Activated CD8-positive, alpha-beta memory T cell treated with anti-CD3 and anti-CD28 coated beads, Interleukin-2, amount 50 U/mL, for 1 hour (primary cell): ENCODE measurements around the gene RAMP1.

Experiments used
- DNase-seq: peaks from one replicate; pipeline ENCODE4 v3.0.0-alpha.2; 2020; ENCODE audit errors: extremely low read depth

Gene RAMP1

DNA sequence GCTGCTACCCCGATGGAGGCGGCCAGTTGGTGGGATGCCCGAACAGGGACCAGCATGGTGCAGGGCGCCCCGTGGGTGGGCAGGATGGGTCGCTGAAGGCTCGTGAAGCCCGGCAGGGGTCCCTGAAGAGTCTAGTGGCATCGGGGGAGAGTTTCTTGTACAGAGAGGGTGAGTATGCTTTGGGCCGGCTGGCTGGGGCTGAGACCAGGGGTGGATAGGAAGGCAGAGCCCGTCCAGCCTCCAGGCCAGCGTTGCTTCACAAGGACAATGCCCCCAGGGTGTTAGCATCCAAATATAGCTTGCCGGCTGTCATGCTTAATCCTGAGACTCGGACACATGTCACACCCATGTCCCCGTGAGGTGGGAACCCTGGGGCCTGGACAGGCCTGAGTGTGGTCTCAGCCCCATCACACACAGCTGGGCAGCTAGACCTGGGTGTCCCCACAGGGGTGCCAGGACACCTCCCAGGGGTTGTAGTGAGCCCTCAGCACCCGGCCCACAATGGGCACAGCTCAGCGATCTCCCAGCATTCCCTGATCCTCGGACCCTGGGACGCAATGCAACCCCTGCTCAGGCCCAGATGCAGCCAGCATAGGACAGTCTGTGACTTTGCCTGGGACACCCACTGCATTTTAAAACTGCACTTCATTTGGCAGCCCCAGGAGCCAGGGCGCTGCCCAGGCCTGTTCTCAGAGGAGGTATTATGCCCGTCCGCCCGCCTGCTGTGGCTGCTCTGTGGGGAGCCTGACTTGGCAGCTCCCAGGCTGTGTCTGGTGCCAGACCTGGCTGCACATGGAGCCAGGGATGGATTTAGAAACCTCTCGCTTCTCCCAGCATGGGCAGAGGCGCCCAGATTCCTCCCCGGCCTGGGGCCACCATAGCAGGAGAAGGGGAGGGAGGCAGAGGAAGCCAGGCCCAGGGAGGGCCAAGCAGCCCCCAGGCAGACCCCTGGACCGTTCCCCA, 36.4 kb downstream of the RAMP1 start:
- DNase-seq: no peak

GRCh38 chr2:237896507-237896892, 37.1 kb downstream of the RAMP1 start:
- DNase-seq: no peak

DNA sequence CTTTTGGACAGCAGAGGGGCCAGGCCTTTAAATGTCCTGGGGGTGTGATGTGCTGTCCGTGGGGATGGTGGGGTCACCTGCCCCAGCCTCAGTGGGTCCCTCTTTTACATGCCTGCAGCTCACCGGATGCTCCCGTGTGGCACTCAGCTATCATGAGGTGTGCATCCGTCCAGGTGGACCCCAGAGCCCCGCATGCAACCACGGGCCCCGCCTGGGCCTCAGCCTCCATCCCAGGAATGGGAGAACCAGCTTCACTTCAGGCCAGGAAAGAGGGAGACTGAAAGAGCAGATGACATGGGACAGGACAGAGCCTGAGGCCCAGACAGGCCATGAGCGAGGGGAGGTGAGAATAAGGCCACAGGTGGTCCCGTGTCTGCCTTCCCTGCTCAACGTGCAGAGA, 37.5 kb downstream of the RAMP1 start:
- DNase-seq: no peak

DNA sequence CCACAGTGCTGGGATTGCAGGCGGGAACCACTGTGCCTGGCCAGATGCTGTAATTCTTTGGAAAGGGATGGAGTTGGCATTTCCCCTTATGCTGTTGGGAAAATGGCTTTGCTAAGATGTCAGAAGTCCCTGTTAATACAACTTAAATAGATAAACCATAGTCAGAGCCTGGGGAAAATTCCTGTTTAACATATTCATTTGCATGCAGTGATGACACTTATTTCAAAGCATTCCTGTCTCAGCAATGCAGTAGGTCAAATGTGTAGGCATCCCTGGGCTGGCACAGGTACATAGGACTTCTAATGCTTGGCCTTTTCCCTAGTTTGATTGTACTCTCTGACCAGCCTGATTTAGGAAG, 38.6 kb downstream of the RAMP1 start:
- DNase-seq: no peak

GRCh38 chr2:237900891-237901831, 41.7 kb downstream of the RAMP1 start:
- no peak for DNase-seq

DNA sequence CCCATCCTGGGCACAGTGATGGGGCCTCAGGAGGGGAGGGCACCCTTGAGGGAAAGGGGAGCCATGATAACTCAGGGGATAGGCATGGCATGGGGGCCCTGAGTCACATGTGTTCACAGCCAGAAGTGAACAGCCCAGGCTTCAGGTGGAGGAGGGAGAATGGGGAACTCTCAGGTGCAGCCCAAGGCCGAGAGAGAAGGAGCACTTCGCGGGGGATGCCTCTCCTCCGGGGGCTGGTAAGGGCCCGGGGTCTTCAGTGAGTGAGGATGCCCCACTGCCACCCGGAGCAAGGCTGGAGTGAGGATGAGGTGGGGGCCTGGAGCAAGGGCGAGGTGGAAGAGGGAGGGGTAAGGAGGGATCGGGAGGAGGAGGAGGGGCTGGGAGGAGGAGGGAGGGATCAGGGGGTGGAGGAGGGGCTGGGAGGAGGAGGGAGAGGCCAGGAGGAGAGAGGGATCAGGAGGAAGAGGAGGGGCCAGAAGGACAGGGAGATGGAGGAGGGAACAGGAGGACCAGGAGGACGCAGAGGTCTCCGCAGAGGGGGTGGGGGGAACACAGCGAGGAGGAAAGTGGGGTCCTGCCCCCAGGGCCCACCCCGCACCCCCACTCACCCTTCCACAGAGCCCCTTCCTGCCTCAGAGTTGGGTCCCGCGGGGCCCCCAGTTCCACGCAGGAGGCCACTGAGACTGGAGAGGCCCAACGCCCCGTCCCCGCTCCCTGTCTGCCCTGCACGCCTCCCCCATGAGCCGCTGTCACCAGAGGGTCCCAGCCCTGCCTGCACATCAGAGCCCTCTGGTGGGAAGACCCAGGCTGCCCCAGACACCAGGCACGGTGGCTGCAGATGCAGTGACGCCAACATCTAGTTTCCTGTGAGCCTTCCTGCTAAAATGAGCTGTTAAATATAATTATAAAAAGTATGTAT, 42.8 kb downstream of the RAMP1 start:
- no peak for DNase-seq

- no peak for DNase-seq
Observed at GRCh38 chr2:237904831-237905599, 45.6 kb downstream of the RAMP1 start.

DNA sequence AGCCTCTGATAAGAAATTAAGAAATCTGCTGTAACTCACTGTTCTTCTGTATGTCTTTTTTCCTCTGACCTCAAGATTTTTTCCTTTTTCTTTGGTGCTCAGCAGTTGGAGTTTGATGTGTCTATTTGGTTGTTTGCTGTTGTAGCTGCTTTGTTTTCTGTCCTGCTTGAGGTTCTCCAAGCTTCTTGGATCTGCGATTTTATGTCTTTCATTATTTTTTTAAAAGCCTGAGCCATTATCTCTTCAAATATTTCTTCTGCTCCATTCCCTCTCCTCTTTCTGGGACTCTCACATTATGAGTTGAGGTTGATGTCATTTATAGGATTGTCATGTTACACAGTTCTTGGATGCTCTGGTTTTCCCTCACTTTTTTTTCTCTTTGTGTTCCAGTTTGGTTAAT, 47.7 kb downstream of the RAMP1 start:
- no peak for DNase-seq

DNA sequence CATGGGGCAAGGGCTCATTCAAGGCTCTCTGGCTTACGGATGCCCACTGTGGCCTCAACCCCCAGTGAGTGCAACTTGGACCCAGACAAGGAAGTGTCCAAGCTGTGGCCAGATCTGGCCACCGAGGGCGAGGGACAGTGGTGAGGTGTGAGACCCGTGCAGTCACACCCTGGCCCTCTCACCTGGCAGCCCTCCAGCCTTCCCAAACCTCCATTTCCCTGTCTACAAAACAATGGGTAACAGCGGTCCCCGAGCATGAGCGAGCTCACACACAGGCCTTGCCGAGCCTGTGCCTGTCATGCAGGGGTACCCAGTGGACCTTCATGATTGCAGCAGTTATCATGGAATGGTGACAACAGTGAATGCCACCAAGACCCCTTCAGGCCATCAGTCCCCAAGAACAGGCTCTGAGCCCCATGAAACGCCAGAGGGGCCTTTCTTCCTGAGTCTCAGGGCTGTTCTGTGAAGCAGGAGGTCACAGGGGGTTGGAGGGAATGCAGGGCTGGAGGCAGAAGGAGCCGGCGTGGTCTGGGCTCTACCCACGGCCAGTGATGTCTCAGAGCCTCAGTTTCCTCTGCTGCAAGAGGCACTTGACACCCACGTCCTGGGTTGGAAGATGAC, 49.8 kb downstream of the RAMP1 start:
- DNase-seq: no peak

DNA sequence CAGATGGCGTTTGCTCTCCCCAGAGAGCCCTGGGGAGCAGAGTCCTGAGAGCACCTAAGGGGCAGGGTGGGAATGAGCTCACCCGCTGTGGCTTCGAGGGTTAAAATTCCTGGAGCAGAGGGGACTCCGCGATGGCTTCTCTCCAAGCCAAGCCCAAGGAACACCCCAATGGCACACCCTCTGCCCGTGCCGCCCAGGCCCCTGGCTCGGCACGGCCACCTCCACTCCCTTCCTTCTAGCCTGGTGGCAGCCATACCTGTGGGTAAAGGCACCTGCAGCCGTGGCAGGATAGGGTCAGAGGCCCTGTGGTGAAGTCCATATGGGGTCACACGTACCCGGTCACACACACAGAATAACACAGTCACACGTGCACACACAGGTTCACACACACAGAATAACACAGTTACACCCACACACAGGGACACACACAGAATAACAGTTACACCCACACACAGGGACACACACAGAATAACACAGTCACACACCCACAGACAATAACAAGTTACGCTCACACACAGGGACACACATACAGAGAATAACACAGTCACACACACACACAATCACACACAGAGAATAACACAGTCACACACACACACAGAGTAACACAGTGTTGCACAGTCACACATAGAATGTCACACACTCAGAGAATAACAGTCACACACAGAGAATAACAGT, 50.5 kb downstream of the RAMP1 start:
- DNase-seq: no peak

GRCh38 chr2:237910576-237911362, 51.3 kb downstream of the RAMP1 start:
- no peak for DNase-seq

GRCh38 chr2:237911363-237912017, 52.1 kb downstream of the RAMP1 start:
- no peak for DNase-seq

- no peak for DNase-seq
Observed at GRCh38 chr2:237912271-237913192, 53.1 kb downstream of the RAMP1 start.

- no peak for DNase-seq
Observed at GRCh38 chr2:237913193-237913917, 53.9 kb downstream of the RAMP1 start.

GRCh38 chr2:237915576-237915975, 56.2 kb downstream of the RAMP1 start:
- DNase-seq: no peak

DNA sequence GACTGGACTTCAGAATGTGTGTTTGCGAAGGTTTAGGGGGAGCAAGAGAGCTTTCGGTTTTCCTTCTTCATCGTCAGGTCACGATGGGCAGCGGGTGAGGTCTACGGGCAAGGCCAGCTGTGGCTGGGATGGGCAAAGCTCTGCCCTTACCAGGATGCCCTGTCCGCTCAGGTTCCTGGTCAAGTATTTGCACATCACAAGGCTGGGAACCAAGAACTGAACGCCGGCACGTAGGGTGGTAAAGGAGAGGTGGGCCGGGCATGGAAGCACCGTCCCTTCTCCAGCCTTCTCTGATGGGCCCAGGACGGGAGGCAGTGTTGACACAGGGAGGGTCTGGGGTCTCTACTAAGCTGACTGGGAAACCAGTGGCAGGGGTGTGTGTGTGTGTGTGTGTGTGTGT, 56.9 kb downstream of the RAMP1 start:
- no peak for DNase-seq
